Measurements from ENCODE around the gene SLCO2A1.

SLCO2A1 gene

DNA sequence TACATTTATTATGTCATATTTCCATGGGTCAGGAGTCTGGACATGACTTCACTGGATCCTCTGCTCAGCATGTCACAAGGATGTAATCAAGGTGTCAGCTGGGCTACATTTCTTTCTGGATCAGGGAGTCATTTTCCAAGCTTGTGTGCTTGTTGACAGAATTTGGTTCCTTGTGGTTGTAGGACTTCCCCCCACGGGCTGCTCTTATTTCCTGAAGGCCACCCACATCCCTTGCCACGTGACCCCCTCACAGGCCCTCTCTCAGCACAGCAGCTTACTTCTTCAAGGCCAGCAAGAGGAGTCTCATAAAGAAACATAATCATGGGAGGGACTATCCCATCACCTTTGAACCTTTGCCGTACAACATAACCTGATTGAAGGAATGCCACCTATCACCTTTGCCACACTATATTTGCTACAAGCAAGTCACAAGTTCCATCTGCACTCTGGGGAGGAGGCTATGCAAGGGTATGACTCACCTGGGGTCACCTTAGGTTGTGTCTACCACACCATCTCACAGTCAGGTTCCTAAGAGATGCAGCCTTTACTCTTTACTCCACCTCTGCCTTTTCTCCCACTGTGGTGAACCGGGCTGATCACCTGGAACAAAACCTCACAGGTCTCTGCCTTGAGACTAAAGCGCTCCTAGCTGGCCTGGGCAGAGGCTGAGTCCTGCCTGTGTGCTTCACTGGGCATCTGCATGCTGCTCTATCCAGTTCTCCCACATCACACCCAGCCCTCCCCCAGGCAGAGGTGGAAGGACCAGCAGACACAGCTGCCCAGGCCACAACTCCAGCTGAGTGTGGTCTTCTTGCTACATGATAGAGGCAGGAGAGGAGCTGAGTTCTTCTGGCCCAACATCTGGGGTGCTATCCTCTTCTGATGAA is 147.5 kb downstream of the SLCO2A1 start:
- no peak for DNase-seq

GRCh38 chr3:133881492-133881891 is 148.2 kb downstream of the SLCO2A1 start:
- DNase-seq: no peak

DNA sequence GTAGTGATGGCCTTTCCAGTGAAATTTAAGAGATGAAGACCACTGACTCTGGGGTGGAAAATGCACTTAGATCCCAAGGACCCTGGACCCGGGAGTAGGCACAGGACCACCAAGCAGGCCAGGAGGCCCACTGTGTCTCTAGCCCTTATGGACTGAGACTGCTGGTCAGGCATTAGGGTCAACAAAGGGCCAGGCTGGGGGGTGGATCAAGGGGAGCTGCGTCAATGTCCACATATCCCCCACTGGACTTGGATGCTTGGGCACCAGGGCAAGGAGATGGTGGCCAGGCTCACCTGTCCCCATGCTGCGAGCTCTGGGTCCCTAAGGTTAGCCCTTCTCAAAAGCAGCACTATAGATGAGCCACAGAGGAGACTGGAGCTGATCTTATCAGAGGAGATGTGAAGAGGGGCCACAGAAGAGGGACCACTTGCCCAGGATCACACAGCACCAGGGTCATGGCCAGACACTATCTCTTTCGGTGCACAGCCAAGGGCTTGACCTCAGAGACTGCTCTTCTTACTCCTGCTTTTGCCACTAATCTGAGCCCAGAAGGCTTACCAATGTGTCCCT is 148.8 kb downstream of the SLCO2A1 start:
- DNase-seq: no peak

GRCh38 chr3:133880287-133880686 is 149.4 kb downstream of the SLCO2A1 start:
- DNase-seq: peak in 1 of 5 donors; percentile 20

DNA sequence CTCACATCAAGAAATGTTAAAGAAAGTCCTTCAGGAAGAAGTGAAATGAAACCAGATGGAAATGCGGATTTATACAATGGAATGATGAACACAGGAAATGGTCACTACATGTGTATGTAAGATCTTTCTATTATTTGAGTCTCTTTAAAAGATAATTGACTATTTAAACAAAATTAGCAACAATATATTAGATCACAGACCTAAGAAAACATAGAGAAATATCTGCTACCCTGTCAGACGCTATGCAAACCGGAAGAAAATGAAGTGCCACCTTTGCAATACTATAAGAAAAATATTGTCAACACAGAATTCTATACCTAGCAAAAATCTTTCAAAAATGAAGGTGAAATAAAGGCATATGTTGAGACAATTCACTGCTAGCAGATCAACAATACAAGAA is 151.2 kb downstream of the SLCO2A1 start:
- DNase-seq: no peak
